ENCODE data around the gene ASMTL. TPM values are rescaled to one million over a fixed set of nuclear protein-coding genes. Genes with fewer than 3 reads are reported as not detected.

Gene ASMTL
- total RNA-seq, 4 donors from 2014 or later, result 3.4 to 20.3 (median 18.4) TPM

DNA sequence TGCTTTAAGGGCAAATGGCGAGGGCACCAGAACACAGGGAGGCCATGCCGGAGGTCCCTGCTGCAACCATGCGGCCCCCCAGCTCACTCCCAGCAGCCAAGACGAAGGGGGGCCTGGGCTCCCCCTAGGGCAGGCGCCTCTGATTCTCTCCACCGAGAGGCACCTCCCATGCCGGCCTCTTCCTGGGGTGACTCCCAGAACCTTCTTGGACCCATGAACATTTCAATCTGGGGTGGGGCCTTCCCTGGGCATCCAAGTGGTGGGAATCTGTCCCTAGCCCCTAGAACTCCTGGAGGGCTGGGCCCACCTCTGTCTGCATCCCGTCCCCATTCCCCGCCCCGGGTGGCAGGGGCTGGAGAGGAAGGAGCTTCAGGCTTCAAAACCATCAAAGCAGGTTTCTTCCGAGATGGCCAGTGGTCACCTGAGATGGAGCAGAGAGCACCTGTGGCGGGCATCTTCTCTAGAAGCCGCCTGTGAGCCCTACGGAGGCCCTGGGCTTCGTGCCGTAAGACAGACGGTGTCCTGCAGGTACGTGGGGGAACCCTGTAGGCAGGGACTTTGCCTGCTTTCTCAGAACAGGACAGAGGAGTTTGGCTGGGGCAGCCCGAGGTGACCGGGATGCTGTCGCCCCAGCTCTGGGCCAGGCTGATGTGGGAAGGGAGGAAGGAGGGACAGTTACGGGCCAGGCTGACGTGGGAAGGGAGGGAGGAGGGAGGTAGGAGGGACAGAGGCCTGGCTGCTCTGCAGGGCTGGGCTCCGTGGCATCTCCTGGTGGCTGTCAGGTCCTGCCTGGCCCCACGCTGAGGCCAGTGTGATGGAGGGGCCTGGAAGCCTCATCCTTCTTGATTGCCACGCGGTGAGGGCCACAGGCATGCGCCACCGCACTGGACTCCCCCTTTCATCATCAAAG lies 54.0 kb downstream of the ASMTL start:
- no peak overlapping the region for H3K27ac ChIP-seq
- in situ Hi-C loops (cut with MboI; ENCODE audit: low pct_ligation_motif_present in 1 of 4, low pct_unique_long_range_greater_than_20kb in 1 of 4, low sequenced_read_pairs in 3 of 4) (loop anchor here in 1 of 4 donors (25.0 kb wide), 1 partner anchor 189 kb away; the partner anchor contains the start of gene AKAP17A), intact Hi-C loops (cut with DNase I; ENCODE audit: low total_unique reads) (no loop called here)
- no peak for DNase-seq
- H3K27me3 ChIP-seq, result no peaks in the 10 kb centered on the region
- WGBS, 2 donors (ENCODE audit: low coverage in 1 of 2), result 80 to 82% methylated on average over 2 to 26 of the region's 29 CpGs
- TF ChIP-seq POLR2A (IDR thresholded peaks at IDR 0.05), result no peak
- TF ChIP-seq, protein P1, sequence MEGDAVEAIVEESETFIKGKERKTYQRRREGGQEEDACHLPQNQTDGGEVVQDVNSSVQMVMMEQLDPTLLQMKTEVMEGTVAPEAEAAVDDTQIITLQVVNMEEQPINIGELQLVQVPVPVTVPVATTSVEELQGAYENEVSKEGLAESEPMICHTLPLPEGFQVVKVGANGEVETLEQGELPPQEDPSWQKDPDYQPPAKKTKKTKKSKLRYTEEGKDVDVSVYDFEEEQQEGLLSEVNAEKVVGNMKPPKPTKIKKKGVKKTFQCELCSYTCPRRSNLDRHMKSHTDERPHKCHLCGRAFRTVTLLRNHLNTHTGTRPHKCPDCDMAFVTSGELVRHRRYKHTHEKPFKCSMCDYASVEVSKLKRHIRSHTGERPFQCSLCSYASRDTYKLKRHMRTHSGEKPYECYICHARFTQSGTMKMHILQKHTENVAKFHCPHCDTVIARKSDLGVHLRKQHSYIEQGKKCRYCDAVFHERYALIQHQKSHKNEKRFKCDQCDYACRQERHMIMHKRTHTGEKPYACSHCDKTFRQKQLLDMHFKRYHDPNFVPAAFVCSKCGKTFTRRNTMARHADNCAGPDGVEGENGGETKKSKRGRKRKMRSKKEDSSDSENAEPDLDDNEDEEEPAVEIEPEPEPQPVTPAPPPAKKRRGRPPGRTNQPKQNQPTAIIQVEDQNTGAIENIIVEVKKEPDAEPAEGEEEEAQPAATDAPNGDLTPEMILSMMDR (IDR thresholded peaks at IDR 0.05), result no peak
- TF ChIP-seq EP300 (IDR thresholded peaks at IDR 0.05; ENCODE audit: low read depth), result no peak
- TF ChIP-seq POLR2AphosphoS5 (IDR thresholded peaks at IDR 0.05), result no peak
- no peaks in the 10 kb centered on the region for H3K9me3 ChIP-seq
- H3K36me3 ChIP-seq, result peaks cover 0 to 7% (median 3%) of the 10 kb centered on the region in 4 donors
- H3K4me3 ChIP-seq, result no peak overlapping the region
- H3K4me1 ChIP-seq, result peaks cover 0 to 4% (median 1%) of the 10 kb centered on the region in 4 donors

DNA sequence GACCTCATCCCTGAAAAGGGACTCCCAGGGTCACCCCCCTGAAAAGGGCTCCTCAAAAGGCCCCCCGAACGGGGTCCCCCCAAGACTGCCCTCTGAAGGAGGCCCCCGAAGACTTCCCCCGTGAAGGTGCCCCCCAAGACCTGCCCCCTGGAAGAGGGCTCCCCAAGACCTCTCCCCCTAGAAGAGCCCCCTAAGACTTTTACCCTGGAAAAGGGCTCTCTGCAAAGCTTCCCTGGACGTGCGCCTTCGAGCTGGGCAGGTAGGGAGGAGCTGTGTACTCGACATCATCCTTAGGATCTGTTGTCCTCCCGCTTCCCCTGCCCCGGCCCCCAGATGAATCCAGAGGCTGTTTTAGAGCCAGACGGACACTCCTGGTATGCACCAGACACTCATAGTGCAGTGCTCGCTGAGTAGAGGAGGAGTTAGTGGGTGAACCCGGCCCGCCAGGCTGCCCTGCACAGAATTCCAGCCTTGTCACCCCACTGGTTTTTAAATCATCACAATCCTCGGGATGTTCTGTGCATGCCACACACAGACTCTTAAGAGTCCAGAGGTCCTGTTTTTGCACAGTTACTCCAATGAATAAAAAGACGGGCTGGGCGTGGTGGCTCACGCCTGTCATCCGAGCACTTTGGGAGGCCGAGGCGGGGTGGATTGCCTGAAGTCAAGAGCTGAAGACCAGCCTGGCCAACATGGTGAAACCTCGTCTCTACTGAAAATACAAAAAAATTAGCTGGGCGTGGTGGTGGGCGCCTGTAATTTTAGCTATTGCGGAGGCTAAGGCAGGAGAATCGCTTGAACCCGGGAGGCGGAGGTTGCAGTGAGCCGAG lies 55.1 kb downstream of the ASMTL start:
- in situ Hi-C loops (cut with MboI; ENCODE audit: low pct_ligation_motif_present in 1 of 4, low pct_unique_long_range_greater_than_20kb in 1 of 4, low sequenced_read_pairs in 3 of 4) (loop anchor here in 1 of 4 donors (25.0 kb wide), 1 partner anchor 190 kb away; the partner anchor contains the start of gene AKAP17A), intact Hi-C loops (cut with DNase I; ENCODE audit: low total_unique reads) (no loop called here)
- H3K4me1 ChIP-seq, result peaks cover 0 to 11% (median 6%) of the 10 kb centered on the region in 4 donors
- no peak overlapping the region for H3K27ac ChIP-seq
- TF ChIP-seq POLR2AphosphoS5 (IDR thresholded peaks at IDR 0.05) (no peak), EP300 (IDR thresholded peaks at IDR 0.05; ENCODE audit: low read depth) (no peak), POLR2A (IDR thresholded peaks at IDR 0.05) (no peak)
- TF ChIP-seq, protein P1 (IDR thresholded peaks at IDR 0.05), result no peak
- H3K36me3 ChIP-seq, result no peaks in the 10 kb centered on the region
- H3K9me3 ChIP-seq, result no peaks in the 10 kb centered on the region
- WGBS, 2 donors (ENCODE audit: low coverage in 1 of 2), result 85 to 94% methylated on average over 13 to 26 of the region's 29 CpGs
- no peak for DNase-seq
- H3K27me3 ChIP-seq, result no peaks in the 10 kb centered on the region
- no peak overlapping the region for H3K4me3 ChIP-seq

DNA sequence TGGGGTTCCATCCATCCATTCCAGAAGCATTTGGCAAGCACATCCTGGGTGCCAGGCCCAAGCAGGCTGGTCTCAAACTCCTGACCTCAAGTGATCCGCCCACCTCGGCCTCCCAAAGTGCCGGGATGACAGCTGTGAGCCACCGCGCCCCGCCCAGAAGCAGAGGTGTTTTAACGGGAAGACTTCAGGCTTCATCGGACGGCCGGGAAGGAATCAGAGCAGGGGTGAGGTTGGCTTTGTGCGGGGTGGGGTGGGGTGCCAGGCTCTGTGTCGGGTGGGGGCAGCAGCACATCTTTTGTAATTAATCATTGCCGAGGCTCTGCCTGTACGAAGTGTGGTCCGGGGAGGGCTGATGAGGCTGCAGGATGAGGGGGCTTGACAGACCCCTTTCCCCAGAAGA lies 55.7 kb downstream of the ASMTL start:
- no peak for TF ChIP-seq EP300 (IDR thresholded peaks at IDR 0.05; ENCODE audit: low read depth)
- no peak for TF ChIP-seq POLR2AphosphoS5 (IDR thresholded peaks at IDR 0.05)
- TF ChIP-seq, protein P1 (IDR thresholded peaks at IDR 0.05), result no peak
- TF ChIP-seq POLR2A (IDR thresholded peaks at IDR 0.05), result no peak
- WGBS, 2 donors (ENCODE audit: low coverage in 1 of 2), result 84% methylated on average over 12 of the region's 15 CpGs; no CpG with 5 or more reads in 1 of the 2 donors
- Histone ChIP-seq H3K27ac (no peak overlapping the region), H3K4me3 (no peak overlapping the region), H3K27me3 (no peaks in the 10 kb centered on the region), H3K36me3 (no peaks in the 10 kb centered on the region), H3K9me3 (no peaks in the 10 kb centered on the region), H3K4me1 (peaks cover 0 to 11% (median 6%) of the 10 kb centered on the region in 4 donors)
- intact Hi-C loops (cut with DNase I; ENCODE audit: low total_unique reads), result no loop called here
- in situ Hi-C loops (cut with MboI; ENCODE audit: low pct_ligation_motif_present in 1 of 4, low pct_unique_long_range_greater_than_20kb in 1 of 4, low sequenced_read_pairs in 3 of 4), result loop anchor here in 1 of 4 donors (25.0 kb wide), 1 partner anchor 190 kb away; the partner anchor contains the start of gene AKAP17A
- no peak for DNase-seq
